Activated T-cell treated with anti-CD3 and anti-CD28 coated beads for 1 hour (primary cell): Measurements from ENCODE around the gene DYNC2I2.
A peak's percentile ranks its signal among the peaks of the same experiment; 100 is the strongest.
"Not testable (repeated sequence)": the region's sequence is repeated elsewhere in the genome, so short reads cannot be mapped to it uniquely, and the experiment has no call there.

Experiments used
- DNase-seq: peaks from one replicate; pipeline ENCODE4 v3.0.0-alpha.2; 2020; ENCODE audit warnings: low read depth

The DYNC2I2 gene

DNA sequence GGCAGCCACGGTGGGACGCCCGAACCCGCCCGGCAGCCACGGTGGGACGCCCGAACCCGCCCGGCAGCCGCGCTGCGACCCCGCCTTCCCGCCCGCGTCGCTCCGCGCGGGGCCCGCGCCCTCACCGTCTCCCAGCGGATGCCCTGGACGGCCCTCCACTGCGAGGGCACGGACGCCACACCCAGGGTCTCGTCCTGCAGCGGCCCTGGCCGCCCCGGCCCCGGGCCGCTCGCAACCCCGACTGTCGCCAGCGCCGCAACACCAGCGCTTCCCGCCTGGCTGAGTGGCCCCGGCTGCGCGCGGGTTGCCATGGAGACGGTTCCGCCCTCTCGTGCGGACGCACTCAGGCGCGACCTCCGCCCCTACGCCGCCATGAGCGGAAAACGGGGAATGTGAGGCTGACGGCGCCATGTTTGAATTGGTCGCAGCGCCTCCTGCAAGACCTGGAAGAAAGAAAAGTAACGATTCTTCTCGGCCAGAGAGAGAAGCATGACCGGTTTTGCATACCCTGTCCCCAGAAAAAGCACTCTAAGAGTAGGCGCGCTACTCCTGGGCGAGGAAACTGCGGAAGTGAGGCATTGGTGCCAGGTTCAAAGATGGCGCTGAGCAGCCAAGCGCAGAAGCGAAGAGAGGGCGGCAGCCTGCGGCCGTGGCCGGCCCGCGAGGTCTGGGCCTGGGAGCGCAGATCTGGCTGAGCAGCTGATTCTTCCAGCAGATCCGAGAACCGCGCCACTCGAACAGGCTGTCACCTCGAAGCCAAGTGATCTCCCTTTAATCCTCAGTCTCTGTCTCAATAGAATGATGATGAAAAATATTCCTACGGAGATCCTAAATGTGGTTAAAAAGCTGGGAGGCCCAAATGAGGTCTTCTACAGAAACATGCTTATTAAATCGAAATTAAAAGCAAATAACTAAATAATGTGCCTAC lies at the start of gene DYNC2I2:
TSS of gene DYNC2I2 (minus strand) at position 432 of the 928 bp plus-strand sequence. CDS start at position 311, 121 bp downstream.
- peak; percentile 97 for DNase-seq

DNA sequence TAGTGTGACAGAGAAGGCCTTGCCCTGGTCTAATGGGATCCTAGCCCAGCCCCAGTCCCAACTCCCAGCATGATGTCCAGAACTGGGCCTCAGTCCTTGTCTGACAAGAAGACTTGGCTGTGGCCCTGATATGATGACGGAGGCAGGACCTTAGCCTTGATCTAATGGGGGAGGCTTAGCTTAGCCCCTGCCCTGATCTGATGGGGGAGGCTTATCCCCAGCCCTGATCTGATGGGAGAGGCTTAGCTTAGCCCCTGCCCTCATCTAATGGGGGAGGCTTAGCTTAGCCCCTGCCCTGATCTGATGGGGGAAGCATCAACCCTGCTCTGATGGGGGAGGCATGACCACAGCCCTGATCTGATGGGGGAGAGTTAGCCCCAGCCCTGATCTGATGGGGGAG lies 49.4 kb upstream of the DYNC2I2 start:
- DNase-seq: no peak

DNA sequence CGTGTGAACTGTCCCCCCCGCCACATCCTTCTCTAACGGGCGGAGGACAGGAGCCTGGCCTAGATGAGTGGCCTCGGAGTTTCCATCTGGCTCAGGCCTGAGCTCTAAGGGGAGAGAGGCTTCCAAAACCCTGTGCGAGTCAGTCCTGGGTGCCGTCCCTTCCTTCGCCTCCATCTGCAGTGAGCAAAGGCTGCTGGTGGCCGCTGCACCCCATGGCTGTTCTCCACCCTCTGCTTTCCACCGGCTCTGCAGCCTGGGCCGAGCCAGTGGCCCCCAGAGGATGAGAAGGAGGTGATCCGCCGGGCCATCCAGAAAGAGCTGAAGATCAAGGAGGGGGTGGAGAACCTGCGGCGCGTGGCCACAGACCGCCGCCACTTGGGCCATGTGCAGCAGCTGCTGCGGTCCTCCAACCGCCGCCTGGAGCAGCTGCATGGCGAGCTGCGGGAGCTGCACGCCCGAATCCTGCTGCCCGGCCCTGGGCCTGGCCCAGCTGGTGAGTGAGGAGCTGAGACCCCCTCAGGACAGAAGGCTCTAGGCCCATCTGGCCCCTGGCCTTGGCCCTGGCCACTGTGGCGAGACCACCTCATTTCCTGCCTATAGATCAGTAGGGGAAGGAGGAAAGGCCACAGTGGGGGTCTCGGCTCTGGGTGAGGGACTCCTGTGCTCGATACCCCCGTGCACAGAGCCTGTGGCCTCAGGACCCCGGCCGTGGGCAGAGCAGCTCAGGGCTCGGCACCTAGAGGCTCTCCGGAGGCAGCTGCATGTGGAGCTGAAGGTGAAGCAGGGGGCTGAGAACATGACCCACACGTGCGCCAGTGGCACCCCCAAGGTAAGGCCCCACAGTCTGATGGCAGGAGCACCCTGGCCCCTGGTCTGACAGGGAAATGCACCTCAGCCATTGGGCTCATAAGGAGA lies 48.7 kb upstream of the DYNC2I2 start:
- DNase-seq: no peak

DNA sequence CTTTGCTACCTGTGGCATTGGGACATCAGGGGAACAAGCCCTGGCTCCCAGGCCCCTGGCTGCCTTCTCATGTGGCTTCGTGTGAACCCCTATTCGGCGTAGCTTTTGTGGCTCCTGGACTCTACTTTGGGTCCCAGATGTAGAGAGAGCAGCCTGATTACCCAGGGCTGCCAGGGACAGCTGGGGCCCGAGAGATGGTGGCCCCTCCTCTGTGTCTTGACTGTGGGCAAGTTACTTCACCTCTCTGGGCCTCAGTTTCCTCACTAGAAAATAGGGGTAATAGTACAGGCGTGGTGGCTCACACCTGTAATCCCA lies 47.7 kb upstream of the DYNC2I2 start:
- no peak for DNase-seq

DNA sequence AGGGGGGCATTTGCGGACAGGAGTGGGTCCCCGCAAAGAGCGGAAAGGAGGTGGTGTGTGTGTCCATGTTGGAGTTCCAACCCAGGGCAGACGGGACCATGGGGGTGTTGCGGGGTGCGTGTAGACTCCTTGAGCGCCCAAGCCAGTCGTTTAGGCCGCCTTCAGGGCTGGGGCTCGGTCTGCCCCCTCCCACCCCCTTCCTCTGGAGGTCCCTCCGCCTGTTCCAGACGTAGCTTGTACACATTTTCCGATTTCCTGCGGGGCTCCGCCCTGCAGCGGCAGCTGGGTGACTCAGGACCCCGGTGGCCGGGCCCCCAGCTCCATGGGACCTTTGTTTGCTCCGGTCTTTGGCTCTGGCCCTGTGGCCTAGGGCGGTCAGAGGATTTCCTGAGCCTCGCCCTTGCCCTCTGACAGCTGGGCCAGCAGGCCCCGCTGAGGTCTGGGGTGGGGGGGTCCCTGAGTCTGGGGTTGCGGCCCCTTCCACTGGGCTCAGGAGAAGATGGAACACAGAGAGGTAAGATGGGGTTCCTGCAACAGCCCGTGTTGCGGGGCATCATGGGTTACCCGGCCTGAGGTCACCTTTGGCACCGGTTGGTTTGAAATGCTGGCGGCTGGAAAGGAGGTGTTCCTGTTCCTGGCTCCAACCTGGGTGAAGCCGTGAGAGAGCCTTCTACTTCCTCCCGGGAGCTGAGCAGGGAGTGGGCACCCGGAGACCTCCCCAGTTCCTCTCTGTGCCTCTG lies 47.1 kb upstream of the DYNC2I2 start:
- no peak for DNase-seq

DNA sequence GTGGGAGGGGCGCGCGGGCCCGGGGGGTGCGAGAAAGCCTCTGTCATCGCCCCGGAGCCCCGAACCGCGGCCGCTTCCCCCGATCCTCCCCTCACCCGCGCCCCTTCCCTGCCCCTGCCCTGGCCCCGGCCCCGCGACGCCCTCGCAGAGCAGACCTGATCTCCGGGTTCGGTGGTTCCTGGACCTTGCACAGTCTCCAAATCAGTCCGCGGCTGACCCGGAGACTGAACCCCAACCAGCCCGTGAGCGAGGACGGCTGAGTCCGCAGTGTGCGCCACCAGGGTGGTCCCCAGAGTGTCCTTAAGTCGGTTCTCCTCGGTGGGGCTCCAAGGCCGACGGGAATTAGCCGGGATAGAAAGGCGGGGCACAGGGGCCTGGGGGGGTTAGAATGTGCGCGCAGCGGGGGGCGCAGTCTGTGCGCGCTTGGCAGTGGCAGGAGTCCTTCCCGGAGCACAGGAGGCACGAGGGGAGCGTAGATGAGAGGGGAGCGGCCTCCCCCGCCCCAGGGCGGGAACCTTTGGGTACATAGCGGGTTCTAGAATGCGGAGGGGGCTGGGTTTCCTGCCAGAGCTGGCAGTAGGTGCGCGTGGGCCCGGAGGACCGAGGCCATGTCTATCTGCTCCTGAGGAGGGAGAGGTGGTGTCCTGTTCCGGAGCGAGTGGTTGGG lies 46.4 kb upstream of the DYNC2I2 start:
- no peak for DNase-seq

DNA sequence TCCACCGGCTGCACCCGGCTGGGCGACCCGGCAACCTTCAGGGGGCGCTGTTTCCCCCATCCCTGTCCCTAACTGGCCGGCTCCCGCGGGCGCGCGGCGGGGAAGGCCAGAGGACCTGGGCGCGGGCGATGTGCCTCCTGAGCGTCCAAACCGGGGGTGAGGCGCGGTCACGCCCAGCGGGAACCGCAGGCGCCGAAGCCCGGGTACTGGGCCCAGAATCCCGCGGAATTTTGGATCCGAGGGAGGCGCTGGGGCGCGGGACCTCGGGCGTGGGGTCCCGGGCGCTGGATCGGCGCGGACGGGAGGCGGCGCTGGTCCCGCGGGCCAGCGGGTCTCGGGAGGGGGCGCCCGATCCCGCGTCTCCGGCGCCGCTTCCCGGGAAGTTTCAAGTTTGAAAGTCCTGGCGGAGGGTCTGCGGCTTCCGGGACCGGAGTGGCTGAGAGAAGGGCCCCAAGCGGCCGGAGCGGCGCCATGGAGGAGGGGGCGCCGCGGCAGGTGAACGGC lies 45.9 kb upstream of the DYNC2I2 start, which contains the start of gene PKN3:
TSS of gene PKN3 (plus strand) at position 59 of the 504 bp plus-strand sequence. CDS start at position 472, 413 bp downstream.
- peak; percentile 84 for DNase-seq

DNA sequence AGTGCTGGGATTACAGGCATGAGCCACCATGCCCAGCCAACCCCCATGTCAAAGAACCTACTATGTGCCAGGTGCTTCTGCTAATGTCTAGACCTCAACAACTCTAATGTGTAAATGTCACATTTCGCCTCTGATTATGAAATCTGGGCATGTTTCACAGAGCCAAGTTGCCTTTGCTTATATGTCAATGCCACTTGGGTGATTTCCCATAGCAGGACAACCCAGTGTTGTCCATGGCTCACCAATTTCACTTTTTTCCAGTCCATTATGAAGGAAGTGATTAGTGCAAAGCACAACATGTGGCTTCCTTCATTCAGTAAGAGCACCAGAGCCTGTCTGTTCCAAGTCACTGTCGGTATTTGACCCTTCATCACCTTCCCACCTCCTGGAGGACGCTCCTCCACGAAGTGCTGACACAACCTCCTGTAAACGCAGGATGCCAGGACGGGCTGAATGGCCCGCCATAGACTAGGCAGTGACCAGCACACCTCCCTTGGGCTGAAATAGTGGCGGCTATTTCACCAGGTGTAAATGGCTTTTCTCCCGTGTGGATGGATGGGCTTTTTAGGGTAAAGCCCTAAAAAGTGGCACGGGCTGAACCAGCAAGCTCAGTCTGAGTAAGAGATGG lies 44.7 kb upstream of the DYNC2I2 start:
- no peak for DNase-seq

DNA sequence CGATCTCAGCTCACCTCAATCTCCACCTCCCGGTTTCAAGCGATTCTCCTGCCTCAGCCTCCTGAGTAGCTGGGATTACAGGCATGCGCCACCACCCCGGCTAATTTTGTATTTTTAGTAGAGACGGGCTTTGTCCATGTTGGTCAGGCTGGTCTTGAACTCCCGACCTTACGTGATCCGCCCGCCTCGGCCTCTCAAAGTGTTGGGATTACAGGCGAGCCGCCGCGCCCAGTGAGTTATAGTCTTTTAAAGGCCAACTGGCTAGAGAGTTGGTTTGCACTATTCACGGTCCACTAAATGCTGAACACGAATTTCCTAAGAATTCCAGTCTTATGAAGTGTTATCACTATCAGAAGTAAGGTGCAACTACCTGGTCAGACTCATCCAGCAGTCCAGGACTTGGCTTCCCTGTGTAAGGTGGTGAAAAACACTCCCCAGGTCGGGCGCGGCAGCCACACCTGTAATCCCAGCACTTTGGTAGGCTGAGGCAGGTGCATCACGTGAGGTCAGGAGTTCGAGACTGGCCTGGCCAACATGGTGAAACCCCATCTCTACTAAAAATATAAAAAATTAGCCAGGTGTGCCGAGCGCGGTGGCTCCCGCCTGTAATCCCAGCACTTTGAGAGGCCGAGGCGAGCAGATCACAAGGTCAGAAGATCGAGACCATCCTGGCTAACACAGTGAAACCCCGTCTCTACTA lies 42.6 kb upstream of the DYNC2I2 start:
- DNase-seq: not testable (repeated sequence)

DNA sequence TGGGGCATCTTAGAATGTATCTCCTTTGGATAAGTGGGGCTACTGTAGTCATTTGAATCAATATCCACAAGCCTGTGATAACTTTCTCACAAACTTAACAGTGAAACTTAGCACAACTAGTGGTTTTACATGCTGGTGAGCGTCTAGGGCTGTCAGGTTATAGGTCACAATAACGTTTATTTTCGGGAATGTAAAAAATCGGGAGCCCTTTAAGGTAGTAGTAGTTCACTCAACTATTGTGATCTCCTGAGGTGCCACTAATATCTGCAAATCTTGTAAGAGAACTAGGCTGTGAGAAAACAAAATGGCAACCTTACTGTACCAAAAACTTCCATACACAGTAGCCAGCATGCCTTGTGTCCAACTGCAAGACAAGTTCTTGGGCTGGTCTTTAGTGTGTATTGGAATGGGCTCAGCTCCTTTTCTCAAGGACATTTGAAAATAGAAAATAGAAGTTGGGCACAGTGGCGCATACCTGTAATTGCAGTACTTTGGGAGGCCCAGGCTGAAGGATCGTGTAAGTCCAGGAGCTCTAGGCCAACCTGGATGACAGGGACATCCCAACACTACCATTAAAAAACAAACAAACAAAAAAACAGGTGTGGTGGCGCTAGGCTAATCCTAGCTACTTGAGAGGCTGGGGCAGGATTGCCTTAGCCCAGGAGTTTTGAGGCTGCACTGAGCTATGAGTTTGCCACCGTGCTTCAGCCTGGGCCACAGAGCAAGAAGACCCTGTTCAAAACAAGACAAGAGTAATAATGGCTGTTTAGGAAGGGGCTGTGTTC lies 40.5 kb upstream of the DYNC2I2 start:
- no peak for DNase-seq

DNA sequence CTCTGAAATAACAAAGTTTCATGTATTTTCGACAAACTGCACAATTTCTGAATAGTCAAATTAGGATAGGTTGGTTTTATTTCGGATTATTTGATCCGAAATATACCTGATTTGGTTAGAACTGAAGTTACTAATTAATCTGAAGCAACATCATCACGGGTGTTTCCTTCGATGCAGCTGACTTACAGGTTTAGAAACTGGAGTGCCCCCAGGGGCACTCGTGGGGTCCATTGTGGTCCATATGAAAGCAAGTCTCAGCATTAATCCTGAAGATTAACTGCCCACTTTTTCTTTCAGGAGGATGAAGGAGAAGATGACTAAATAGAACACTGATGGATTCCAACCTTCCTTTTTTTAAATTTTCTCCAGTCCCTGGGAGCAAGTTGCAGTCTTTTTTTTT lies 37.7 kb upstream of the DYNC2I2 start:
- DNase-seq: no peak

DNA sequence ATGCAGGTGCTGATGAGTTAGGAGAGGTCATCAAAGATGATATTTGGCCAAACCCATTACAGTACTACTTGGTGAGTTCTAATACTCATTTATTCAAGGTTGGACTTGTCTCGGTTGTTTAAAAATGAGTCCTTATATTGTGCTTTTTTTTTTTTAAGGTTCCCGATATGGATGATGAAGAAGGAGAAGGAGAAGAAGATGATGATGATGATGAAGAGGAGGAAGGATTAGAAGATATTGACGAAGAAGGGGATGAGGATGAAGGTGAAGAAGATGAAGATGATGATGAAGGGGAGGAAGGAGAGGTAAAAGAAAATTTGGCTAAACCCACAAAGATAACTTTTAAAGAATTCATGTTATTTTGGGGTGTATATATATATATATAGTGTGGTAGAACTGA lies 37.1 kb upstream of the DYNC2I2 start:
- not testable (repeated sequence) for DNase-seq

DNA sequence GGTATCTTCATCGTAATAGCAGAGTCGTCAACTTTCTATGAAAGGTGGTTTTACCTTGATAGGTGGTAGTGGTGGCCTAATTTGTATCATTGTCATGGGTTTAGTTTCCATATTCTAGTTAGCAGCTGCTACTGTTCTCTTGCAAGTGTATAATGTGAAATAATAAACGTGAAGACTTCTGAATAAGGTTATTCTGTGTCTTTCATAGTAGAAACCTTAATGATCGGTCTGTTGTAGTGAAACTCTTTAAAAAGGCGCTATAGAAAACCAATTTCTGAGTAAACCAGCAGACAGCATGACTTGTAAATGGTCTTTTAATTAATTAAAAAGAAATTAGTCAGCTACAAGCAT lies 34.0 kb upstream of the DYNC2I2 start:
- DNase-seq: no peak

DNA sequence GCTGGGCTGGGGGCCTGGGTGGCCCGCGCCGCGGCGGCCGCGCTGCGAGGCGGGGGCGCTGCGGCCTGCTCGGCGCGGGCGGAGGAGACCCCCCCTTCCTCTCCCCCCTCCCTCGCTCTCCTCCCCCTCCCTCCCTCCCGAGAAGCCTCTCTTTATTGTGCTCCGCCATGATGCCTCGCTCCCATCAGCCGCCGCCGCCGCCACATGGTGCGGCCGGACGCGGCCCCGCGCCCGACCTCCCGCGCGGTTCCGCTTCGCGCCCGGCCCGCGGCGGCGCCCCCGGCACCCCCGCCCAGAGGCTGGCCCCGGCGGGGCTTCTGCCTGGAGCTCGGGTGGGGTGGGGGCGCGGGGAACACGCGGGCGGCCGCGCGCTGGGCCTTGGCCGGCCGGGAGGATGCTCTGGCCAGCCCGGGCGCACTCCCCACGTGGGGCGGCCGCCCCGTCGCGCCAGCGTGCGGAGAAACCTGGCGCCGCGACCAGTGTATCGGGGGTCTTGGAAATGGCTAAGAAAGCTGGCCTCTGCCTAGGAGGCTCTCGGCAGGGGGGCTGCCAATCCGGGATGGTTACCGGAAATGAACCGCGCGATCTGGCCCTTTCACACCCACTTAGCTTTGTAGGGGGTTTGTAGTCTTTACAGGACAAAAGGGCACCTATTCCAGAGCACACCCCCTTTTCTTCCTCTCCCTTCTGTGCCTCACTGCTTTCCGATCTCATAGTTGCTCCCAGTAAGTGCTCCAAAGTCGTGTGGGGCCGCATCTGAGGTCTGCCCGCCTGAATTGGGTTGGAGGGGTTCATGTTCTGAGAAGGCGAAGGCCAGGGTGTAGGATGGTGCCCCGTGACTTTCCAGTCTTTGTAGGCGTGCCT lies 33.4 kb upstream of the DYNC2I2 start:
- peak; percentile 41 for DNase-seq

DNA sequence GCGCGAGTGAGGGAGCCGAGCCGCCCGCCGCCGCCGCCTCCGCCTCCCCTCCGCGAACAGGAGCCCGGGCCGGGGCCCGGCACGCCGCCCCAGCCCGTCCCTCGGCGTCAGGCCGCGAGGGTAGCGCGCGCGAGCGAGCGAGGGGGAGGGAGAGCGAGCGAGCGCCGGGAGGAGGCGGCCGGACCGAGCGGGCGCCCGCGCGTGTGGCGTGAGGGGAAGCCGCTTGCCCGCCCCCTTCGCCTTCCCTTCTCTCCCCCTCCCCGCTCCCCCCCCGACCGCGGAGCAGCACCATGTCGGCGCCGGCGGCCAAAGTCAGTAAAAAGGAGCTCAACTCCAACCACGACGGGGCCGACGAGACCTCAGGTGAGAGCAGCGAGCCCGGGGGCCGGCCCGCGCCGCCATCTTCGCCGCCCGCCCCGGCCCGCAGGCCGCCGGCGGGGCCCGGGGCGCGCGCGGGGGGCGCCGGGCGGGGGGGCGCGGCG lies 32.7 kb upstream of the DYNC2I2 start:
- peak; percentile 49 for DNase-seq

DNA sequence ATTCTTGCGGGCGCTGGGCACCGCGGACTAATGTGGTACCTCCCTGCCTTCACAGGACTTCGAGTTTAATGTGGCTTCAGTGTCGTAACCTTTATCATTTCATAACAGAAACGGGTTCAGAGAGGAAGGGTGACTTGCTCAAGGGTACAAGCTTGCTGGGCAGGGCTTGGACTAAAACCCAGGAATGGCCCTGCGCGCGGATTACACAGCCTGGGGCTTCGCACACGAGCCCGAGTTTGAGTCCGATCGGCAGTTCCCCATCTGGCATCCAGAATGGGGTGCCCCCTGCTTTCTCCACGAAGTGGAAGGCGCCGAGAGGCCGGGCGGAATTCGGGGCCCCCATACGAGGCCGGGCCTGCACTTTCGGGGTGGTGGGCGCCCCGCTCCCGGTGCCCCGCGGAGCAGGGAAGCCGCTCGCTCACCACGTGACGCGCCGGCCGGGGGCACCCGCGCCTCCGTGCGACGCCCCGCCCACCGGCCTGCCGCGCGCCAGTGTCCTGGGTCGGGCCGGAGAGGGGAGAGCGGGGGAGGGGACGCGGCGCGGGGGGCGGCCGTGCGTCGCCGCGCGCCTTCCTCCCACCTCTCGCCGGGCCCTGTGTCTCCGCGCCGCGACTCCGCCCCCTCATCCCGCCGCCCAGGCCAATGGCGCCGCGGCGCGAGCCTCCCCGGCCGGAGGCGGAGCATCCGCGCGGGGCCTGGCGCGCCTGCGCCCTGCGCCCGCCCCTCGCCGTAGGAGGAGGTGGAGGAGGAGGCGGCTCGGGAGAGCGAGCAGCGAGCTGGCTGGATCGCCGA lies 32.0 kb upstream of the DYNC2I2 start, which contains the start of gene SET:
TSS of gene SET (plus strand) at position 722 of the 792 bp plus-strand sequence. CDS start 361 bp downstream, outside the sequence.
- peak; percentile 84 for DNase-seq

DNA sequence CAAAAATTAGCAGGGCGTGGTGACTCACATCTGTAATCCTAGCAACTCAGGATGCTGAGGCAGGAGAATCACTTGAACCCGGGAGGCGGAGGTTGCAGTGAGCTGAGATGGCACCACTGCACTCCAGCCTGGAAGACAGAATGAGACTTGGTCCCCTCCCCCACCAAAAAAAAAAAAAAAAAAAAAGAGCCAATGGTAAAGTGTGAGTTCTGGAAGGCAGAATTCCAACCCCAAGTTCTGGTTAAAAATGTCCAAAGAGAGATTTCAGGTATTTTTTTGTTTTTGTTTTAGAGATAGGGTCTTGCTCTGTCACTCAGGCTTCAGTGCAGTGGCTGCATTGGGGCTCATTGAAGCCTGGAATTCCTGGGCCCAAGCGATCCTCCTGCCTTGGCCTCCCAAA lies 30.8 kb upstream of the DYNC2I2 start:
- no peak for DNase-seq
